Measurements from ENCODE around the gene TXNDC5.
"Not testable (repeated sequence)": the region's sequence is repeated elsewhere in the genome, so short reads cannot be mapped to it uniquely, and the experiment has no call there.

Gene TXNDC5

GRCh38 chr6:7907159-7907558 is 3.4 kb downstream of the TXNDC5 start:
- Histone ChIP-seq H3K9ac (ENCODE audit: low read depth, low read length) (no peak overlapping the region), H3K36me3 (ENCODE audit: insufficient read depth, low read length) (peaks cover 2% of the 10 kb centered on the region), H3K4me1 (ENCODE audit: insufficient read depth, low read length) (peaks cover 5% of the 10 kb centered on the region; the same call in 1 of the 2 replicates), H3K9me3 (ENCODE audit: control insufficient read depth, insufficient read depth, low read length) (no peaks in the 10 kb centered on the region)

GRCh38 chr6:7906741-7907140 is 3.8 kb downstream of the TXNDC5 start:
- no peak overlapping the region for H3K9ac ChIP-seq (ENCODE audit: low read depth, low read length)
- peaks cover 3% of the 10 kb centered on the region for H3K36me3 ChIP-seq (ENCODE audit: insufficient read depth, low read length)

GRCh38 chr6:7905416-7905815 is 5.2 kb downstream of the TXNDC5 start:
- Histone ChIP-seq H3K4me1 (ENCODE audit: insufficient read depth, low read length) (peaks cover 5% of the 10 kb centered on the region; the same call in 1 of the 2 replicates), H3K36me3 (ENCODE audit: insufficient read depth, low read length) (peaks cover 6% of the 10 kb centered on the region)

More at GRCh38 chr6:7906741-7907140, 3.8 kb downstream of the TXNDC5 start:
- H3K9me3 ChIP-seq (ENCODE audit: control insufficient read depth, insufficient read depth, low read length): no peaks in the 10 kb centered on the region
- peaks cover 5% of the 10 kb centered on the region; the same call in 1 of the 2 replicates for H3K4me1 ChIP-seq (ENCODE audit: insufficient read depth, low read length)

GRCh38 chr6:7904654-7905319 is 5.8 kb downstream of the TXNDC5 start:
- H3K4me1 ChIP-seq (ENCODE audit: insufficient read depth, low read length): peaks cover 5% of the 10 kb centered on the region; the same call in 1 of the 2 replicates
- H3K9ac ChIP-seq (ENCODE audit: low read depth, low read length): no peak overlapping the region
- peaks cover 10% of the 10 kb centered on the region for H3K36me3 ChIP-seq (ENCODE audit: insufficient read depth, low read length)
- H3K9me3 ChIP-seq (ENCODE audit: control insufficient read depth, insufficient read depth, low read length): no peaks in the 10 kb centered on the region

More at GRCh38 chr6:7905416-7905815, 5.2 kb downstream of the TXNDC5 start:
- Histone ChIP-seq H3K9me3 (ENCODE audit: control insufficient read depth, insufficient read depth, low read length) (no peaks in the 10 kb centered on the region), H3K9ac (ENCODE audit: low read depth, low read length) (no peak overlapping the region)

- Histone ChIP-seq H3K4me1 (ENCODE audit: insufficient read depth, low read length) (no peaks in the 10 kb centered on the region), H3K9me3 (ENCODE audit: control insufficient read depth, insufficient read depth, low read length) (no peaks in the 10 kb centered on the region), H3K36me3 (ENCODE audit: insufficient read depth, low read length) (peaks cover 15% of the 10 kb centered on the region), H3K9ac (ENCODE audit: low read depth, low read length) (no peak overlapping the region)
Measured at GRCh38 chr6:7903673-7904072, 6.9 kb downstream of the TXNDC5 start.

GRCh38 chr6:7902867-7903266 is 7.7 kb downstream of the TXNDC5 start:
- Histone ChIP-seq H3K36me3 (ENCODE audit: insufficient read depth, low read length) (peaks cover 15% of the 10 kb centered on the region), H3K9ac (ENCODE audit: low read depth, low read length) (no peak overlapping the region), H3K4me1 (ENCODE audit: insufficient read depth, low read length) (no peaks in the 10 kb centered on the region), H3K9me3 (ENCODE audit: control insufficient read depth, insufficient read depth, low read length) (no peaks in the 10 kb centered on the region)

- no peaks in the 10 kb centered on the region for H3K9me3 ChIP-seq (ENCODE audit: control insufficient read depth, insufficient read depth, low read length)
- no peaks in the 10 kb centered on the region for H3K4me1 ChIP-seq (ENCODE audit: insufficient read depth, low read length)
- no peak overlapping the region for H3K9ac ChIP-seq (ENCODE audit: low read depth, low read length)
- H3K36me3 ChIP-seq (ENCODE audit: insufficient read depth, low read length): peaks cover 21% of the 10 kb centered on the region
Measured at GRCh38 chr6:7902221-7902620, 8.4 kb downstream of the TXNDC5 start.

GRCh38 chr6:7901780-7902179 is 8.8 kb downstream of the TXNDC5 start:
- Histone ChIP-seq H3K9me3 (ENCODE audit: control insufficient read depth, insufficient read depth, low read length) (no peaks in the 10 kb centered on the region), H3K4me1 (ENCODE audit: insufficient read depth, low read length) (no peaks in the 10 kb centered on the region), H3K36me3 (ENCODE audit: insufficient read depth, low read length) (peaks cover 22% of the 10 kb centered on the region), H3K9ac (ENCODE audit: low read depth, low read length) (no peak overlapping the region)

GRCh38 chr6:7901056-7901455 is 9.5 kb downstream of the TXNDC5 start:
- no peaks in the 10 kb centered on the region for H3K4me1 ChIP-seq (ENCODE audit: insufficient read depth, low read length)
- H3K36me3 ChIP-seq (ENCODE audit: insufficient read depth, low read length): peaks cover 22% of the 10 kb centered on the region
- H3K9ac ChIP-seq (ENCODE audit: low read depth, low read length): no peak overlapping the region
- no peaks in the 10 kb centered on the region for H3K9me3 ChIP-seq (ENCODE audit: control insufficient read depth, insufficient read depth, low read length)

GRCh38 chr6:7900621-7901020 is 10.0 kb downstream of the TXNDC5 start:
- Histone ChIP-seq H3K36me3 (ENCODE audit: insufficient read depth, low read length) (peaks cover 22% of the 10 kb centered on the region), H3K4me1 (ENCODE audit: insufficient read depth, low read length) (no peaks in the 10 kb centered on the region), H3K9me3 (ENCODE audit: control insufficient read depth, insufficient read depth, low read length) (no peaks in the 10 kb centered on the region), H3K9ac (ENCODE audit: low read depth, low read length) (no peak overlapping the region)

GRCh38 chr6:7899889-7900213 is 10.7 kb downstream of the TXNDC5 start:
- H3K9me3 ChIP-seq (ENCODE audit: control insufficient read depth, insufficient read depth, low read length): no peaks in the 10 kb centered on the region
- H3K4me1 ChIP-seq (ENCODE audit: insufficient read depth, low read length): no peaks in the 10 kb centered on the region
- H3K9ac ChIP-seq (ENCODE audit: low read depth, low read length): no peak overlapping the region
- H3K36me3 ChIP-seq (ENCODE audit: insufficient read depth, low read length): peaks cover 24% of the 10 kb centered on the region

- no peak overlapping the region for H3K9ac ChIP-seq (ENCODE audit: low read depth, low read length)
- H3K4me1 ChIP-seq (ENCODE audit: insufficient read depth, low read length): no peaks in the 10 kb centered on the region
- H3K9me3 ChIP-seq (ENCODE audit: control insufficient read depth, insufficient read depth, low read length): no peaks in the 10 kb centered on the region
- H3K36me3 ChIP-seq (ENCODE audit: insufficient read depth, low read length): peaks cover 27% of the 10 kb centered on the region
Measured at GRCh38 chr6:7899101-7899888, 11.3 kb downstream of the TXNDC5 start.

- not testable (repeated sequence) for H3K9me3 ChIP-seq (ENCODE audit: control insufficient read depth, insufficient read depth, low read length); H3K9ac ChIP-seq (ENCODE audit: low read depth, low read length); H3K4me1 ChIP-seq (ENCODE audit: insufficient read depth, low read length)
- peaks cover 36% of the 10 kb centered on the region for H3K36me3 ChIP-seq (ENCODE audit: insufficient read depth, low read length)
Measured at GRCh38 chr6:7898193-7898586, 12.4 kb downstream of the TXNDC5 start.

GRCh38 chr6:7897461-7898192 is 13.0 kb downstream of the TXNDC5 start:
- peaks cover 36% of the 10 kb centered on the region for H3K36me3 ChIP-seq (ENCODE audit: insufficient read depth, low read length)
- no peak overlapping the region for H3K9ac ChIP-seq (ENCODE audit: low read depth, low read length)
- H3K9me3 ChIP-seq (ENCODE audit: control insufficient read depth, insufficient read depth, low read length): no peaks in the 10 kb centered on the region
- no peaks in the 10 kb centered on the region for H3K4me1 ChIP-seq (ENCODE audit: insufficient read depth, low read length)
